Sigmoid colon (tissue), 7 donors: Measurements from ENCODE around the gene WDFY2. TPM values are rescaled to one million over a fixed set of nuclear protein-coding genes. Genes with fewer than 3 reads are reported as not detected.

ENCODE experiments used
- DNase-seq: peaks from one replicate; pipeline ENCODE4 v3.0.0-alpha.2; 2019
- H3K27ac ChIP-seq, 4 donors: fragments of 200-600 bp; sonication (generic); one replicate each; pipeline ENCODE4 v1.5.1; 2016 to 2019; ENCODE audit warnings: mild to moderate bottlenecking in 1 of 4
- H3K27me3 ChIP-seq, 3 donors: fragments of 200-600 bp; sonication (generic); one replicate each; pipeline ENCODE4 v1.5.1; 2019; ENCODE audit warnings: mild to moderate bottlenecking in 1 of 3
- H3K36me3 ChIP-seq, 4 donors: fragments of 200-600 bp; sonication (generic); one replicate each; pipeline ENCODE4 v1.5.1; 2016 to 2019
- H3K4me1 ChIP-seq, 4 donors: fragments of 200-600 bp; sonication (generic); one replicate each; pipeline ENCODE4 v1.5.1; 2017 to 2019
- H3K4me3 ChIP-seq, 4 donors: fragments of 200-600 bp; sonication (generic); one replicate each; pipeline ENCODE4 v1.5.1; 2017 to 2019; ENCODE audit warnings: mild to moderate bottlenecking in 2 of 4, moderate library complexity in 1 of 4
- H3K9me3 ChIP-seq, 4 donors: fragments of 200-600 bp in 3 of 4; sonication (generic) in 3 of 4; one replicate each; pipeline versions ENCODE4 v1.5.1 to v1.6.1; 2013 to 2019
- CTCF ChIP-seq, 4 experiments: fragments of 450-650 bp in 3 of 4; fragments of 200-600 bp in 1 of 4; IDR thresholded peaks; one replicate each; pipeline ENCODE4 v1.5.1; 2016 to 2019; ENCODE audit warnings: antibody characterized with exemption in 4 of 4, mild to moderate bottlenecking in 3 of 4, moderate library complexity in 2 of 4
- EP300 ChIP-seq, 4 donors: sonication (generic); formaldehyde crosslinking; IDR thresholded peaks; one replicate each; pipeline ENCODE4 v1.6.1; 2017; ENCODE audit warnings: antibody characterized with exemption in 4 of 4
- POLR2A ChIP-seq, 2 donors: fragments of 450-650 bp; IDR thresholded peaks; one replicate each; pipeline ENCODE4 v1.6.1; 2016; ENCODE audit warnings: antibody characterized with exemption in 2 of 2, mild to moderate bottlenecking in 2 of 2, moderate library complexity in 2 of 2
- POLR2AphosphoS5 ChIP-seq, 4 donors: sonication (generic); formaldehyde crosslinking; IDR thresholded peaks; one replicate each; pipeline ENCODE4 v1.6.1; 2017; ENCODE audit warnings: antibody characterized with exemption in 4 of 4
- WGBS, 2 donors: extraction: QIAGEN DNeasy Blood & Tissue Kit; methylation state at CpG; one replicate each; pipeline ENCODE4 v1.1.7; 2013; 5-methylcytosine and 5-hydroxymethylcytosine counted together
- intact Hi-C: fragments of 100-400 bp; cut with DNase I; formaldehyde crosslinking; loops from one replicate; pipeline ENCODE4 v1.15.1; 2023
- polyA plus RNA-seq, 3 donors: library from polyadenylated mRNA; stranded (reverse); fragments of 200-250 nt; gene quantifications; one replicate each; pipeline ENCODE4 v1.2.3, GENCODE V29; 2013
- total RNA-seq, 4 donors: library from RNA; depleted of rRNA; stranded (reverse); fragments of >200 nt; gene quantifications; one replicate each; pipeline ENCODE4 v1.1.0, GENCODE V29; 2016
- donor health status: healthy with polysubstance abuse.
- donor health status: Bipolar disorder and iron deficiency.
- donor health status: healthy.

The WDFY2 gene
- total and polyA plus RNA-seq, 7 donors: 0.60 to 18.3 (median 7.3) TPM

GRCh38 chr13:51758691-51759090 is 174.4 kb downstream of the WDFY2 start:
- Histone ChIP-seq H3K9me3 (no peaks in the 10 kb centered on the region), H3K27ac (no peak overlapping the region), H3K36me3 (peaks cover 0 to 54% (median 8%) of the 10 kb centered on the region in 4 donors), H3K4me1 (no peaks in the 10 kb centered on the region), H3K4me3 (no peak overlapping the region), H3K27me3 (no peaks in the 10 kb centered on the region)
- 85 to 87% methylated on average over 6 of the region's 6 CpGs for WGBS, 2 donors
- no peak for DNase-seq
- intact Hi-C loops: no loop called here
- TF ChIP-seq CTCF (IDR thresholded peaks at IDR 0.05) (no peak), POLR2AphosphoS5 (IDR thresholded peaks at IDR 0.05) (no peak), EP300 (IDR thresholded peaks at IDR 0.05) (no peak), POLR2A (IDR thresholded peaks at IDR 0.05) (no peak)

DNA sequence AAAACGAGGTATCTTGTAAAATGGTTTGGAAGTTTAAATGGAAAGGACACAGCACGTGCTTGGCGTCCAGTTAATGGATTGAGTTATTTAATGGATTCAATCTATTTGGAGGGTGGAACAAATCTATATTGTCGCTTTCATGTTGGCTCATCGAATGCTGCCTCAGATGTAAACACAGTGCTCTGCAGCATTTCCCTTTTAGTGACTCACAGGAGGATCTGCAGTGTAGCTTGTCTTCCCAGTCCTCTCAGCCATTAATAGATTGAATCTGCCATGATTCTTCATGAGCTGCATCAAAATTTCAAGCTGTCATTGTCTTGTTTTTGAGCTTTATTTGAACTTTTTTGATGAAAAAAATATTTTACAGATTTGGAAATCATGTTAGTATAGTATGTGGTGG is 175.0 kb downstream of the WDFY2 start:
- Histone ChIP-seq H3K9me3 (no peaks in the 10 kb centered on the region), H3K36me3 (peaks cover 0 to 54% (median 8%) of the 10 kb centered on the region in 4 donors), H3K4me3 (no peak overlapping the region), H3K27me3 (no peaks in the 10 kb centered on the region), H3K27ac (no peak overlapping the region), H3K4me1 (peaks cover 0 to 5% (median 3%) of the 10 kb centered on the region in 4 donors)
- no peak for DNase-seq
- intact Hi-C loops: no loop called here
- 90 to 94% methylated on average over 5 of the region's 5 CpGs for WGBS, 2 donors
- no peak for TF ChIP-seq POLR2AphosphoS5 (IDR thresholded peaks at IDR 0.05)
- no peak for TF ChIP-seq POLR2A (IDR thresholded peaks at IDR 0.05)
- TF ChIP-seq CTCF (IDR thresholded peaks at IDR 0.05): no peak
- TF ChIP-seq EP300 (IDR thresholded peaks at IDR 0.05): no peak

DNA sequence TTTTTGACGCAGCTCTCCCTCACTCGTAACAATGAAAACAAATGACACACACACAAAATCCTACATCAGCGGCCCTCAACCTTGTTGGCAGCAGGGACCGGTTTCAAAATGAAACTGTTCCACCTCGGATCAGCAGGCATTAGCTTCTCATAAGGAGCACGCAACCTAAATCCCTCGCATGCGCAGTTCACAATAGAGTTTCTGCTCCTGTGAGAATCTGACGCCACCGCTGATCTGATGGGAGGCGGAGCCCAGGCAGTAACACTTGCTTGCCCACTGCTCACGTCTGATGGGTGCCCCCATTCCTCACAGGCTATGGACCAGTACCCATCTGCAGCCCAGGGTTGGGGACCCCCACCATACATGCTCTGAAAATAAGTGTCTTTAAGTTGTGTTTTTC is 176.3 kb downstream of the WDFY2 start:
- intact Hi-C loops: no loop called here
- H3K4me3 ChIP-seq: no peak overlapping the region
- H3K27ac ChIP-seq: peak overlapping the region in 1 of 4 donors; percentile 43
- H3K36me3 ChIP-seq: peaks cover 0 to 48% (median 8%) of the 10 kb centered on the region in 4 donors
- TF ChIP-seq CTCF (IDR thresholded peaks at IDR 0.05): no peak
- TF ChIP-seq EP300 (IDR thresholded peaks at IDR 0.05): no peak
- TF ChIP-seq POLR2AphosphoS5 (IDR thresholded peaks at IDR 0.05): no peak
- TF ChIP-seq POLR2A (IDR thresholded peaks at IDR 0.05): no peak
- H3K9me3 ChIP-seq: no peaks in the 10 kb centered on the region
- DNase-seq: no peak
- H3K27me3 ChIP-seq: no peaks in the 10 kb centered on the region
- WGBS, 2 donors: 95 to 96% methylated on average over 12 of the region's 12 CpGs
- H3K4me1 ChIP-seq: peaks cover 0 to 13% (median 12%) of the 10 kb centered on the region in 4 donors

DNA sequence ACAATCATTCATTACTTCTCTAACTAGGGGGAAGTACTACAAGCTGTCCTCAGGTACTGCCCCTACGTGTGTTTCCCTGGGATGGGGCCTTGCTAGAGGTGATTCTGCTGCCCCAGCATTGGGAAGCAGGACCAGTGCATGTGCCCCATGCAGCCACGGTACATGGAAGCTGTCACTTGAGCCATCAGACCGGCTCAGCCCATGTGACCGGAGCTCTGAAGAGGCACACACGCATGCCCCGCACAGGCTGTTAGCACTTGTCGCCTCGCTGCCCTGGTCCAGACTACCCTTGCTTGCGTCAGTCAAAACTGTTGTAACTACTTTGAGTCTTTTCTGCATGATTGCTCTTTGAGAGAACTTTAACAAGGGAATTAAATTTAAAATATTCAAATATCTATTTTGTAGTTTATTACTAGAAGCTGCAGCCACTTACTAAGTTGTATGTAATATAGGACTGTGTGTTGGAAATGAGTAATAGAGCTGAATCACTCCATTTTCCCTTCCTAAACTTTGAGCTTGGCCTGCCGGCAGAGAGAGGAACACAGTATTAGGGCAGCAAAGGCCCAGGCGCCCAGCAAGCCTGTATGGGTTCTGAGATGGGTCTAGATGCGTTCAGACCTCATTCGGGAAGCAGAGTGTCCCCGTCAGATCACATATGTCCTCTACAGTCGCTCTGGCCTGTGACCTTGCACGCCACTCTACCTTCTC is 177.5 kb downstream of the WDFY2 start:
- no peak for DNase-seq
- intact Hi-C loops: no loop called here
- Histone ChIP-seq H3K36me3 (peaks cover 0 to 41% (median under 1%) of the 10 kb centered on the region in 4 donors), H3K27me3 (no peaks in the 10 kb centered on the region), H3K27ac (no peak overlapping the region), H3K4me1 (peaks cover 0 to 13% (median 12%) of the 10 kb centered on the region in 4 donors), H3K4me3 (no peak overlapping the region), H3K9me3 (no peaks in the 10 kb centered on the region)
- 97% methylated on average over 16 of the region's 16 CpGs for WGBS, 2 donors
- TF ChIP-seq CTCF (IDR thresholded peaks at IDR 0.05) (no peak), POLR2A (IDR thresholded peaks at IDR 0.05) (no peak)
